A549 (cell line): ENCODE measurements around the gene ADAM12. TPM values are rescaled to one million over a fixed set of nuclear protein-coding genes. Genes with fewer than 3 reads are reported as not detected.

Experiments used
- ATAC-seq, 2 experiments: fragments of 200-7000 bp in 1 of 2; fragments of >200 bp in 1 of 2; cut with Nextera tagmentation in 1 of 2; cut with Tn5 transposase in 1 of 2; 3 replicates each; pipeline versions ENCODE4 v1.8.0 to v1.9.1; 2018 to 2020; ENCODE audit warnings: mild to moderate bottlenecking in 1 of 2, moderate library complexity in 1 of 2
- CTCF ChIA-PET: fragments of 300-600 bp; sonication (Branson Sonifier 250); formaldehyde crosslinking; extraction: SDS; loops from one replicate; lab custom pipeline; 2021; ENCODE audit warnings: antibody characterized with exemption, inconsistent platforms; lab: Yijun Ruan, JAX
- POLR2A ChIA-PET: fragments of 350-600 bp; formaldehyde crosslinking; extraction: SDS; loops from one replicate; lab custom pipeline; 2021; ENCODE audit warnings: antibody characterized with exemption, inconsistent platforms; lab: Yijun Ruan, JAX
- DNase-seq, 2 experiments: peaks; one replicate each; pipeline versions ENCODE4 v3.0.0 to v3.0.0-alpha.2; 2011 to 2016; ENCODE audit warnings: low read depth in 1 of 2, low spot score in 1 of 2
- FAIRE-seq: peaks from 2 replicates; lab custom pipeline; 2011; peaks lifted over from hg19 to GRCh38; lab: Jason Lieb, UNC
- H3K27ac ChIP-seq, 2 experiments: fragments of >200 bp; sonication (Bioruptor Twin); formaldehyde crosslinking; 3 replicates each; pipeline ENCODE4 v1.5.1; 2016 to 2017
- H3K4me1 ChIP-seq: fragments of >200 bp; sonication (Bioruptor Twin); formaldehyde crosslinking; 3 replicates; pipeline ENCODE4 v1.6.1; 2016
- H3K4me2 ChIP-seq: fragments of >200 bp; sonication (Bioruptor Twin); formaldehyde crosslinking; 3 replicates; pipeline ENCODE4 v1.6.1; 2016
- H3K4me3 ChIP-seq: fragments of >200 bp; sonication (Bioruptor Twin); formaldehyde crosslinking; 3 replicates; pipeline ENCODE4 v1.5.1; 2016
- H3K9me3 ChIP-seq: fragments of >200 bp; sonication (Bioruptor Twin); formaldehyde crosslinking; 3 replicates; pipeline ENCODE4 v1.6.1; 2016
- CBX2 ChIP-seq: fragments of 200-600 bp; sonication (generic); IDR thresholded peaks from 2 replicates; pipeline ENCODE4 v1.6.1; 2016; ENCODE audit warnings: low read depth, mild to moderate bottlenecking, borderline replicate concordance
- CEBPB ChIP-seq, 2 experiments: fragments of >200 bp in 1 of 2; sonication (Bioruptor Twin) in 1 of 2; formaldehyde crosslinking in 1 of 2; IDR thresholded peaks; 2 replicates each; pipeline ENCODE4 v1.6.1; 2012 to 2016
- CHD2 ChIP-seq: fragments of 150-350 bp; IDR thresholded peaks from 2 replicates; pipeline ENCODE4 v1.6.1; 2014; ENCODE audit warnings: low read length; ENCODE audit not compliant: partially characterized antibody
- CHD4 ChIP-seq: fragments of 200-600 bp; sonication (generic); IDR thresholded peaks from 2 replicates; pipeline ENCODE4 v1.6.1; 2016; ENCODE audit warnings: antibody characterized with exemption, mild to moderate bottlenecking, borderline replicate concordance
- FOSB ChIP-seq: fragments of 250-450 bp; sonication (Bioruptor Pico); IDR thresholded peaks from 2 replicates; pipeline ENCODE4 v1.5.0; 2020; ENCODE audit warnings: mild to moderate bottlenecking, moderate library complexity
- FOSL2 ChIP-seq, 2 experiments: fragments of 450-650 bp in 1 of 2; fragments of >200 bp in 1 of 2; sonication (Bioruptor Twin) in 1 of 2; formaldehyde crosslinking; IDR thresholded peaks; 2 replicates each; pipeline versions ENCODE4 v1.5.0 to v1.6.1; 2016 to 2020; ENCODE audit warnings: mild to moderate bottlenecking in 1 of 2, moderate library complexity in 1 of 2
- HOXA7 ChIP-seq: fragments of 250-450 bp; sonication (Bioruptor Pico); IDR thresholded peaks from 2 replicates; pipeline ENCODE4 v1.5.0; 2020; ENCODE audit warnings: mild to moderate bottlenecking, moderate library complexity
- HOXB13 ChIP-seq: fragments of 250-450 bp; sonication (Bioruptor Pico); IDR thresholded peaks from 2 replicates; pipeline ENCODE4 v1.5.0; 2020; ENCODE audit warnings: low read depth, mild to moderate bottlenecking, moderate library complexity
- KDM5A ChIP-seq: fragments of 200-600 bp; sonication (generic); IDR thresholded peaks from 2 replicates; pipeline ENCODE4 v1.6.1; 2016; ENCODE audit warnings: antibody characterized with exemption, mild to moderate bottlenecking
- MAFK ChIP-seq: fragments of 450-650 bp; IDR thresholded peaks from 2 replicates; pipeline ENCODE4 v1.6.1; 2014; ENCODE audit not compliant: partially characterized antibody
- NFE2L2 ChIP-seq: fragments of 150-350 bp; conservative IDR thresholded peaks from 2 replicates; pipeline ENCODE4 v1.6.1; 2014; ENCODE audit warnings: low read length
- POLR2A ChIP-seq: IDR thresholded peaks from 2 replicates; pipeline ENCODE4 v1.6.1; 2012; ENCODE audit warnings: mild to moderate bottlenecking, low read length
- RARB ChIP-seq: fragments of 250-450 bp; sonication (Bioruptor Pico); IDR thresholded peaks from 2 replicates; pipeline ENCODE4 v1.8.0; 2021; ENCODE audit warnings: mild to moderate bottlenecking, moderate library complexity
- RCOR1 ChIP-seq: fragments of 150-350 bp; IDR thresholded peaks from 2 replicates; pipeline ENCODE4 v1.6.1; 2014; ENCODE audit warnings: antibody characterized with exemption, low read length, low read depth
- RNF2 ChIP-seq: fragments of 200-600 bp; sonication (generic); IDR thresholded peaks from 2 replicates; pipeline ENCODE4 v1.6.1; 2016; ENCODE audit warnings: low read depth, mild to moderate bottlenecking, antibody characterized with exemption, moderate library complexity, borderline replicate concordance
- TFCP2L1 ChIP-seq: fragments of 250-450 bp; sonication (Bioruptor Pico); IDR thresholded peaks from 2 replicates; pipeline ENCODE4 v1.5.0; 2021; ENCODE audit warnings: mild to moderate bottlenecking
- ZC3H11A ChIP-seq: fragments of 450-650 bp; IDR thresholded peaks from 2 replicates; pipeline ENCODE4 v1.6.1; 2014; ENCODE audit warnings: antibody characterized with exemption, mild to moderate bottlenecking
- ZNF302 ChIP-seq: fragments of 250-450 bp; sonication (Bioruptor Pico); IDR thresholded peaks from 2 replicates; pipeline ENCODE4 v1.9.0; 2021; ENCODE audit warnings: inconsistent platforms, mild to moderate bottlenecking, moderate library complexity
- whole genome bisulfite sequencing: methylation state at CpG from one replicate; pipeline ENCODE4 v1.1.6; 2017; ENCODE audit errors: missing lambda C conversion rate; 5-methylcytosine and 5-hydroxymethylcytosine counted together
- polyA plus RNA-seq, 4 experiments: library from polyadenylated mRNA; depleted of rRNA in 3 of 4; stranded (reverse); fragments of >200 nt; fragmentation: RNase III in 1 of 4; extraction: RNeasy Plus Mini Kit Qiagen cat#74134 plus additional on column Dnase treatment in 1 of 4; gene quantifications; 2 replicates in 3 of 4; 3 replicates in 1 of 4; pipeline ENCODE4 v1.2.3, GENCODE V29; 2011 to 2017
- TF ChIP-seq, protein P1 (sequence below): IDR thresholded peaks from 2 replicates; pipeline ENCODE4 v1.6.1; 2012
- TF ChIP-seq, protein P2 (sequence below): IDR thresholded peaks from 2 replicates; pipeline ENCODE4 v1.6.1; 2012; ENCODE audit warnings: low read depth, borderline replicate concordance
- TF ChIP-seq, protein P3 (sequence below): fragments of 200-600 bp; sonication (generic); IDR thresholded peaks from 2 replicates; pipeline ENCODE4 v1.6.1; 2016; ENCODE audit warnings: antibody characterized with exemption, mild to moderate bottlenecking, moderate library complexity

Gene ADAM12
- polyA plus RNA-seq, 2 of the 4 experiments (the other 2 are of a cell fraction): 1.6 to 4.8 TPM

DNA sequence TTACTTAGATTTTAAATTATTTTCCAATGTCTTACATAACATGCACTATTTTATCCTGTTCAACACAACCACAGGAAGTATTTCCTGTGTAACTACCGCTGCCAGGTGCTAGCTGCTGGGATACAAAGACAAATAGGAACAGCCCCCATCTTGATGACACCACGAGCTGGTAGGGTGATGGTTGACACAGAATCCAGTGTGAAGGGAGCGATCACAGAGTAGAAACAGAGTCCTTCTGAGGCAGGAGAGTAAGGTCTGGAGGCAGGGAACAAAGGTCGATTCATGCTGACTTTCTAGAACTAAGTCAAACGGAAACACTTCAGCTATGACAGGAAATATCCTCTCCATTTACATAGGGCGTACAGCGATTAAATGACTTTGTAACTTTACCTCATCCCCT, 232.3 kb downstream of the ADAM12 start:
- Histone ChIP-seq H3K27ac (no peak overlapping the region), H3K4me3 (no peak overlapping the region), H3K4me1 (no peaks in the 10 kb centered on the region), H3K4me2 (no peak overlapping the region), H3K9me3 (peaks cover 6% of the 10 kb centered on the region; the same call in 2 of the 3 replicates)
- 65% methylated on average over 7 of the region's 7 CpGs for WGBS
- CTCF ChIA-PET: no interaction called here
- POLR2A ChIA-PET: no interaction called here
- TF ChIP-seq HOXB13: no peak
- no peak for ATAC-seq
- DNase-seq: no peak
- no peak for FAIRE-seq

DNA sequence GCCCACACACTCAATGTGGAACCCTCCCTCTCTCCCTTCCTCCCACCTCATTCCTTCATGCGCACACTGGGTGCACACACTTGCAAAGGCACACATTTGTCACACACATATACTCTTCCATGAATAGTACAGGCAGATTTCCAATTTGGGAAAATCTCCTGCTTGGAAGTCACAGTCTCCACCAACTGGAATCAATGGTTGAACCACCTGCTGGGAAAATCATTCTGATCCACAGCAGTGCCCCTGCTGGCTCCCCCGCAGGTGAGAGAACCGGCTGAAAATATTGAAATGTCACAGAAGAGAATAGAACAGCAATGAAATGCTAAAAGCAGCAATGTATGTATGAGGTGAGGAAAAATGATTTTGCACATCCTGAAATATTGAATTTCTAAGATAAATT, 232.7 kb downstream of the ADAM12 start:
- CTCF ChIA-PET: no interaction called here
- peaks cover 10% of the 10 kb centered on the region; the same call in 2 of the 3 replicates for H3K9me3 ChIP-seq
- FAIRE-seq: no peak
- no peak overlapping the region for H3K4me3 ChIP-seq
- no peak overlapping the region for H3K27ac ChIP-seq
- H3K4me1 ChIP-seq: no peaks in the 10 kb centered on the region
- POLR2A ChIA-PET: no interaction called here
- no peak for ATAC-seq
- WGBS: 80% methylated on average over 3 of the region's 3 CpGs
- no peak for TF ChIP-seq POLR2A
- no peak for TF ChIP-seq KDM5A
- no peak for TF ChIP-seq RCOR1
- TF ChIP-seq, protein P1, sequence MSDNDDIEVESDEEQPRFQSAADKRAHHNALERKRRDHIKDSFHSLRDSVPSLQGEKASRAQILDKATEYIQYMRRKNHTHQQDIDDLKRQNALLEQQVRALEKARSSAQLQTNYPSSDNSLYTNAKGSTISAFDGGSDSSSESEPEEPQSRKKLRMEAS: no peak
- TF ChIP-seq, protein P2, sequence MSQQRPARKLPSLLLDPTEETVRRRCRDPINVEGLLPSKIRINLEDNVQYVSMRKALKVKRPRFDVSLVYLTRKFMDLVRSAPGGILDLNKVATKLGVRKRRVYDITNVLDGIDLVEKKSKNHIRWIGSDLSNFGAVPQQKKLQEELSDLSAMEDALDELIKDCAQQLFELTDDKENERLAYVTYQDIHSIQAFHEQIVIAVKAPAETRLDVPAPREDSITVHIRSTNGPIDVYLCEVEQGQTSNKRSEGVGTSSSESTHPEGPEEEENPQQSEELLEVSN: no peak
- no peak for TF ChIP-seq RARB (CRISPR knock-in tag)
- TF ChIP-seq ZNF302 (CRISPR knock-in tag): no peak
- TF ChIP-seq HOXA7 (CRISPR knock-in tag): no peak
- TF ChIP-seq CBX2: no peak
- H3K4me2 ChIP-seq: no peak overlapping the region
- DNase-seq: no peak

DNA sequence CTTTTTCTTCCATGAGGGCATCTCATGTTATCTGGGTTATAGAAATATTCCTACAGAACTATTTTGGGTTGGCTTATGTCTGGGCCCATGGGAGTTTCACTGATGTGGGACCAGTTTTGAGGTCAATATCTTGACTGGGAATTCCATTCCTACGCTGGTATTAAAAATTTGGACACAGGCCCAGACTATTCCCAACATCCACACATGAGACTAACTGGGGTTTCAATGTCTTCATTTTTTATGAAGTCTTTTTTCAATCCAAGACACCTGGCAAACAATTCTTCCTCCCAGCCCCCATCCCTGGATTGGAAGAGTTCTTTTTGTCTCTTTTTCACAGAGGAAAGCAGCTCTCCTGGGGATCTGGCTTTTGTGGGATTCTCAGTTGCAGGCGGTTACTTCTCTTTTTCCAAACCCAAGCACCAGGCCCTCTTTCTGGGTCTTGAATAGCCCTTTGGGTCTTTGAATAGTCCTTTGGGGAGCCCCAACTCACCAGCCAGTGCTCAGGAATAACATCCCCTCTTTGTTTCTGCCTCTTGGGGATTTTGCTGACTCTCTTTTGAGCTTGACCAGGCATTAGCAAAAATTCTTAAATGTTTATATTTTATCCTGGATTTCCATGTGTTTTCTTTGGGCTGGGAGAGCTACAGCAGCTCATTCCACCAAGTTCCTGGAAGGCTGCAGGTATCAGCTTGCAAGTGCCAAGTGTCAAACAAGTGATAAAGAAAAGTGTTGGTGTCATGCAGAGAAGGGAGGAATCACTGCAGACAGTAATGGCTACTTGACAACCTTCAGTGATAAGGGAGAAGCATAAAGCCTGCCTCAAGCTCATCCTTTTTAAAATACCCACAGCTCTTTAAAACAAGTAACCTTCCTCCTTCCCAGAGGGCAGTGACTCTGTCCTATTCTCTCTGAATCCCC, 234.3 kb downstream of the ADAM12 start:
- TF ChIP-seq CEBPB (IDR thresholded peaks at IDR 0.05) (no peak), CHD2 (no peak), RNF2 (no peak), FOSB (CRISPR knock-in tag) (no peak), RCOR1 (no peak), KDM5A (no peak)
- TF ChIP-seq, all 56 proteins: peak for 0
- H3K9me3 ChIP-seq: peaks cover 14% of the 10 kb centered on the region; the same call in 2 of the 3 replicates
- 49% methylated on average over 2 of the region's 2 CpGs for WGBS
- POLR2A ChIA-PET: no interaction called here
- H3K27ac ChIP-seq: no peak overlapping the region
- H3K4me1 ChIP-seq: no peaks in the 10 kb centered on the region
- CTCF ChIA-PET: interaction anchor here (1.7 kb wide), 1 partner anchor 10 kb away, joined by 5 read pairs; no protein-coding TSS in a partner anchor
- FAIRE-seq (no peak), DNase-seq (no peak), ATAC-seq (no peak)
- H3K4me2 ChIP-seq: no peak overlapping the region
- H3K4me3 ChIP-seq: no peak overlapping the region

DNA sequence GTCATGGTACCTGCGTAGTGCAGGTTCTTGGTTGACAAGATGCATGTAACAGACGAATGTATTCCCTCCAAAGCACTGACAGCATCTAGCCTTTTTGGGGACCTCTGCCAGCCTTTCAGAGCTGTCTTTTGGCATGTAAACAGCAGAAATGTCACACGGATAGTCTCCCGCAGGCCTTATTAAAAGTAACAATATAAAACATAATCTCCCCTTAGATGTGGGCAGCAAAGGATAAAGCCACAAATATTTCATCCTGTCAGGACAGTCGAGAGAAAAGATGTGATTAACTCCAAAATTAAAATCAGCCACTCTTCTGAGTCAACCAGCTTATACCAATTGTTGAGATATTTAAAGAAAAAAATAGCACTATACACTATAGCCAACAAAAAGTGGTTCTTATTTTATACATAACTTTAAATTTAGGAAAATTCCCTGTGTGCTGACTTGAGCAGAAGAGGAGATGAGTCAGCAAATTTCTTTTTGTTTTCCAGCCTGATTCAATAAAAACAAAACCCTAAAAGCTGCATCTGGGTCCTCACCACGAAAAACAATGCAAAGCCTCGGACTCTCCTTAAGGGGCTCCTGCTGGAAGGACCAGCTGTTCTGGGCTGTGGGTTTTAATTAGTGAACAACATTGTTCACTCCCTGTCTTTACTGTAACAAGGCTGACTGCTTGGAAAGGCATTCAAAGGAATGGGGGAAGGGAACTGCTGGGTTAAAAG, 240.2 kb downstream of the ADAM12 start:
- 61% methylated on average over 7 of the region's 7 CpGs for WGBS
- ChIA-PET POLR2A (no interaction called here), CTCF (interaction anchor here (1.1 kb wide), 1 partner anchor 56 kb away, joined by 4 read pairs; no protein-coding TSS in a partner anchor)
- DNase-seq: no peak
- Histone ChIP-seq H3K9me3 (peaks cover 14% of the 10 kb centered on the region; the same call in 2 of the 3 replicates), H3K4me3 (no peak overlapping the region), H3K27ac (peak overlapping the region; percentile 19 to 86; a peak in 5 of 6 replicates), H3K4me1 (peaks cover 9% of the 10 kb centered on the region; the same call in 2 of the 3 replicates), H3K4me2 (peak overlapping the region; percentile 18; the same call in 2 of the 3 replicates)
- ATAC-seq: no peak
- no peak for FAIRE-seq
- TF ChIP-seq ZC3H11A (no peak), TFCP2L1 (CRISPR knock-in tag) (no peak), CHD4 (no peak), MAFK (peak; percentile 97), FOSL2 (IDR thresholded peaks at IDR 0.05) (no peak), FOSL2 (CRISPR knock-in tag; IDR thresholded peaks at IDR 0.05) (no peak), NFE2L2 (peak; percentile 76)
- TF ChIP-seq, protein P3, sequence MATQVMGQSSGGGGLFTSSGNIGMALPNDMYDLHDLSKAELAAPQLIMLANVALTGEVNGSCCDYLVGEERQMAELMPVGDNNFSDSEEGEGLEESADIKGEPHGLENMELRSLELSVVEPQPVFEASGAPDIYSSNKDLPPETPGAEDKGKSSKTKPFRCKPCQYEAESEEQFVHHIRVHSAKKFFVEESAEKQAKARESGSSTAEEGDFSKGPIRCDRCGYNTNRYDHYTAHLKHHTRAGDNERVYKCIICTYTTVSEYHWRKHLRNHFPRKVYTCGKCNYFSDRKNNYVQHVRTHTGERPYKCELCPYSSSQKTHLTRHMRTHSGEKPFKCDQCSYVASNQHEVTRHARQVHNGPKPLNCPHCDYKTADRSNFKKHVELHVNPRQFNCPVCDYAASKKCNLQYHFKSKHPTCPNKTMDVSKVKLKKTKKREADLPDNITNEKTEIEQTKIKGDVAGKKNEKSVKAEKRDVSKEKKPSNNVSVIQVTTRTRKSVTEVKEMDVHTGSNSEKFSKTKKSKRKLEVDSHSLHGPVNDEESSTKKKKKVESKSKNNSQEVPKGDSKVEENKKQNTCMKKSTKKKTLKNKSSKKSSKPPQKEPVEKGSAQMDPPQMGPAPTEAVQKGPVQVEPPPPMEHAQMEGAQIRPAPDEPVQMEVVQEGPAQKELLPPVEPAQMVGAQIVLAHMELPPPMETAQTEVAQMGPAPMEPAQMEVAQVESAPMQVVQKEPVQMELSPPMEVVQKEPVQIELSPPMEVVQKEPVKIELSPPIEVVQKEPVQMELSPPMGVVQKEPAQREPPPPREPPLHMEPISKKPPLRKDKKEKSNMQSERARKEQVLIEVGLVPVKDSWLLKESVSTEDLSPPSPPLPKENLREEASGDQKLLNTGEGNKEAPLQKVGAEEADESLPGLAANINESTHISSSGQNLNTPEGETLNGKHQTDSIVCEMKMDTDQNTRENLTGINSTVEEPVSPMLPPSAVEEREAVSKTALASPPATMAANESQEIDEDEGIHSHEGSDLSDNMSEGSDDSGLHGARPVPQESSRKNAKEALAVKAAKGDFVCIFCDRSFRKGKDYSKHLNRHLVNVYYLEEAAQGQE: no peak
